ENCODE data around the gene OASL.

- TF ChIP-seq POLR2A (IDR thresholded peaks at IDR 0.05) (no peak), CTCF (IDR thresholded peaks at IDR 0.05) (no peak)
Observed at GRCh38 chr12:120998435-120998834, 40.6 kb downstream of the OASL start.

All from upper lobe of left lung (tissue), 4 donors.